GM19455 (cell line): ENCODE measurements around the gene ARHGAP15.
A peak's percentile ranks its signal among the peaks of the same experiment; 100 is the strongest.

Experiments used
- ATAC-seq: cut with Tn5 transposase; IDR thresholded peaks from one replicate; pipeline ENCODE4 v1.9.1; 2021; ENCODE audit not compliant: unreplicated experiment

ARHGAP15 gene

DNA sequence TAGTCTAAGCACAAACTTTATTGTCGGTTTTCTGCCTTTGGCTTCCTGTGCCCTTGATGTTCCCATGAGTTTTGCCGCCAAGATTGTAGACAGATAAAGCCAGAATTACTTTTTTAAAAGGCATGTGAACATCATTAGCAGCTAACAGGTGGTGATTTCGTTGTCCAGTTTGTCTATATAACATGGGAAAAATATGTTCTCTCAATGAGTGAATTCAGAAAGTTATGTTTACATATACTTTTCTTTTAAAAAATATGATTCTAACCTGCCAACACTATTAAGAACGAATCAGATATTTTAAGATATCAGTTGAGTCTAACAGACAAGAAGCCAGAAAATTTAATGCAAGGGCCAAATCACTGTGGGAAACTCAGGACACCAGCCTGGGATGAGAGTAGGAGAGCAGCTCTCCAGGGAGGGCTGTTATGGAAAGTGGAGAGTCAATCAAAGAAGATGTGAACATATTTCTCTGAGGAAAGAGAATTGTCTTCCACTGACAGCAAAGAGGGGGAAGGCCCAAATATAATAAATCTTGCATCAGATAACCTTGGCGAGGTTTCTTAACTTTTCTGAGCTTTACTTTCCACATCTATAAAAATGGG is 311.3 kb downstream of the ARHGAP15 start:
- no peak for ATAC-seq

DNA sequence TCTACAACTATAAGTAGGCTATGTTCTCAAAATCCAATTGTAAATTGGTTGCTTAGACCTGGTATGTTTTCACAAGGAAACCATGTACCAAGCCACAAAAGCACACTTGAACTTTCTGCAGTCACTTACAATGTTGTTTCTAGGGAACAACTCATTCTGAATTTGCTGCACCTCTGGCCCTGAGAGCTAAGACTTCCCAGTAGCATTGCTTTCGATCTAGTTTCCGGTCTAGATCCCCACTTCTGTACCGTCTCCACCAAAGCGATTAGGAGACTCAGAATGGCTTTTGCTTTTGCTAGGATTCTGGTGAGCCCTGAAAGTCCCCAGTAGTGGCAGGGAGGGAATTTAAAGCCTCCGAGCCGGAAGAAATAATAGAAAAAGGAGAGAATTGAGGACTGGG is 313.0 kb downstream of the ARHGAP15 start:
- ATAC-seq: no peak

- ATAC-seq: no peak
Observed at GRCh38 chr2:143451642-143452281, 322.5 kb downstream of the ARHGAP15 start.

GRCh38 chr2:143452817-143453451 is 323.7 kb downstream of the ARHGAP15 start:
- ATAC-seq: no peak

- ATAC-seq: no peak
Observed at GRCh38 chr2:143453981-143454511, 324.8 kb downstream of the ARHGAP15 start.

DNA sequence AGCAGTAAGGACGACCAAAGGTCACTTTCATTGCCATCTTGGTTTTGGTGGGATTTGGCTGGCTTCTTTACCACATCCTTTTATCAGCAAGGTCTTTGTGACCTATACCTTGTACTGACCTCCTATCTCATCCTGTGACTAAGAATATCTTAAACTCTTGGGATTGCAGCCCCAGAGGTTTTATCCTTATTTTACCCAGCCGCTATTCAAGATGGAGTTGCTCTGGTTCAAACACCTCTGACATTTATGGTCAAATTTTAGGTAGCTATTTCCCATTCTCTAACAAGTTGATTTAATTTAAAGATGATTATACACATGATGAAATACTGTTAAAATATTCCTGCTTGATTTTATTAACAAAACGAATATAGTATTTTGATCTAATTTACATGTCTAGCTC is 326.1 kb downstream of the ARHGAP15 start:
- ATAC-seq: no peak

- ATAC-seq: no peak
Observed at GRCh38 chr2:143458258-143459190, 329.3 kb downstream of the ARHGAP15 start.

DNA sequence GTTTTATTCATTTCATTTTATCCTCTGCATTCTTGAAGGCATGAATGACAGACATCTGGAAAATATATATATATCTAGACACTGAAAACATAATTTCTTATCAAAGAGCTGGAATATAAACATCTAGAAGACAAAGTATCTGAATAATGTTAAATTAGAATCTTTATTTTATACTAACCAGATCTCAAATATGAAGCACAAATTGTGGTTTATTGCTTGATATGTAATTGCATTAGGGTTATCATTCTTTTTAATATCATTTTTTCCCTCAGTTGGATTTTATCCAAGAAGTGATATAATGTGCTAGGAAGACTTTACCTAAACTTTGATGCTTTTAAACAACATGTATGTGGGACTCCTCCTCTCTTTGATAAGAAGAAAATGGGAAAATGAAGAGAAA is 331.2 kb downstream of the ARHGAP15 start:
- no peak for ATAC-seq

DNA sequence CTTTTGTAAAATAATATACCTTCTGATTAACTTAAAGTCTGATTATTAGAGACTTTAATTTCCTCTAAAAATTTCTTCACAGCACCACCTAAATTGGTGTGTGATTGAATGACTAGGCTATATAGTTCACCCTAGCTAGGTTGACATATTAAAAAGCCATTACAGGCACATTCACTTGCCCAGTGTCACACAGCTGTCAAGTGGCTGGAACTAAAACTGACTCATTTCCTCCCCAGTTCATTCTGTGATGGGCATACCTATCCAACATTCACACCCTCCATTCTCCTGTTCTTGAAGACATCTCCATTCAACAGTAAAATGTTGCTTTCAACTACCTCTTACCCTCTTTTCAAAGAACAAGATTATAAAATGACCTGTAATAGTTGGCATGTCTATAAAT is 334.5 kb downstream of the ARHGAP15 start:
- ATAC-seq: peak; percentile 44

GRCh38 chr2:143466391-143466790 is 337.2 kb downstream of the ARHGAP15 start:
- ATAC-seq: no peak

DNA sequence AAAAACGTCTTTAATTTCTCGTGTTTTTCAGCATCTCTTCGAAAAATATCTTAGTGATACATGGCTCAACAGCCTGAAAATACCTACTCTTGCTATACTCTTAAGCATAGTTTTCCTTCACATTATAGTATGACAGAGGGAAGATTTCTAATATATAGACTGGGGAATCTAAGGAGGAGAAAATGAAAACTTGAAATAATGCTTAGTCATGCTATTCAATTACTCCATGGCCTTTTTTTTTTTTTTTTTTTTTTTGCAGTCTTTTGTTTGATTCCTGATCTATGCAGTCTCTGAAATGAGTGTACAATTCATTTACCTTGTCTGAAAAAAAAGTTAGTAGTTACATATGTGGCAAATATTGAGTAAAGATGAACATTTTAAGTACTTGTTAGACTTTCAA is 337.8 kb downstream of the ARHGAP15 start:
- no peak for ATAC-seq

DNA sequence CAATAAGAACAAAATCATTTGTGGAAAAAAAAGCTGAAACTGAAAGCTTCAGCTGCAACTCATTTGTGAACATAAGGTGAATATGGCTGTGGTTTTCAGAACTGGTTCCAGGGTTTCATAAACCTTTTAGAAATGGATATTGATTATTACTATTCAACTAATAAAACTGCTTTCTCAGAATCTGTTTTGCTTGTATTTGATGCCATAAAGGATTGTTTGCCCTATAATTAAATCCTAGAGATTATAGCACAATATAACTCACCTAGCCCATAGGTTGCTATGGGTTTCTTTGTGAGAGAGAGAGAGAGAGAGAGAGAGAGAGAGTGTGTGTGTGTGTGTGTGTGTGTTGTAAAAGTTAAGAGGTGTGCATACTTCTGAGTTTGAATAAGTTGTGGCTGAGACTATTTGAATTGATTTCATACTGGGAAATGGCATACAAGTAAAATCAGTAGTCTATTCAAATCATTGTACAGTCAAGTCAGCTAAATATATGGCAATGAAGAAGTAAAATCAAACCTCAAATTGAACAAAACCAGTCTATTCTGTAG is 339.2 kb downstream of the ARHGAP15 start:
- peak; percentile 70 for ATAC-seq

DNA sequence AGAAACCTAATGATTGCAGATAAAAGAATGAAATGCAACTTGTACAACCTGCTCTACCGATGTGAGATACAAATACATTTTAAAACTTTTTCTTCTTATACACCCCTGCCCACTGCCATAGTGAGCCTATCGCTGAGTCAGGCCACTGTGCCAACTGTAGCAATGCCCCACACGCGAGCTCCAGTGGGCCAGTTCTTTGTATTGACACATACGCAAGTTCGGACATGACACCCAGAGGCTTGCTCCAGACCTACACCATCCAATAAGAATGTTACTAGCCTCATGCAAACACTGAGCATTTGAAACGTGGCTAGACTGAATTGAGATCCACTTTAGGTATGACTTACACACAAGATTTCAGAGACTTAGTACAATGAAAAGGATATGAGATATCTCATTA is 340.1 kb downstream of the ARHGAP15 start:
- ATAC-seq: no peak

DNA sequence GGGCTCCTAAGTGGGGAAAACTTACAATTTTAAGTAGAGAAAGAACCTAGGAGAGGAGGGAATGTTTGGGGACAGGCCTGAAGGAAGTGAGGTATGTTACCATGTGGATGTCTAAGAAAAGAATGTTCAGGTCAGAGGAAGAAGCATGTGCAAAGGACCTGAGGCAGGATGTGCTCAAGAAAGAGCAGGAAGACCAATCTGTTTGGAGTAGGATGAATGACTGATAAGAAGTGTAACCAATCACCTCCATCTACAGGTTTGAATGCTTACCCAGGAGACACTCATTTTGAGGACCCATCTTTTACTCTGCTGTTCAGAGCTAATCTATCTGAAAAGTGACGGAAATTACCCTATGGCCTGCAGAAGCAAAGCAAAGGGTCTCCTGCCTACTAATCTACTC is 342.3 kb downstream of the ARHGAP15 start:
- no peak for ATAC-seq

DNA sequence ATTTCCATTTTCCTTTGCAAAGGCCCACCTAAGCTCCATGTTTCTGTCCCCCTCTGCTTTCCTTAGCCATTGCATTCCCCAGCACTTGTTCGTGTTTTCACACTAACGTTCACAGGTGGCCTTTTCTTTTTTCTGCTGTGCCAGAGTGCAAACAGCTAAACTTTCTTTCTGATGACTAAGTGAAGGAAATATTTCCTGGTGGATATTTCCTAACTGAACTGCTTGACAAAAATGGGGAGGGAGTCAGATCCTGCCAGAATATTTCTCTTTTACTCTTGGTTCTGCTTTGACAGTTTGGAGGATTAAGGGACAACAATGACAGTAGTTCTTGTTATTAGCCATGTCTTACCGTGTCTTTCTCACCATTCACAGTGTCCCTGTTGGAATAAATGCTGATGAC is 344.0 kb downstream of the ARHGAP15 start:
- no peak for ATAC-seq

GRCh38 chr2:143473820-143474219 is 344.6 kb downstream of the ARHGAP15 start:
- ATAC-seq: no peak

DNA sequence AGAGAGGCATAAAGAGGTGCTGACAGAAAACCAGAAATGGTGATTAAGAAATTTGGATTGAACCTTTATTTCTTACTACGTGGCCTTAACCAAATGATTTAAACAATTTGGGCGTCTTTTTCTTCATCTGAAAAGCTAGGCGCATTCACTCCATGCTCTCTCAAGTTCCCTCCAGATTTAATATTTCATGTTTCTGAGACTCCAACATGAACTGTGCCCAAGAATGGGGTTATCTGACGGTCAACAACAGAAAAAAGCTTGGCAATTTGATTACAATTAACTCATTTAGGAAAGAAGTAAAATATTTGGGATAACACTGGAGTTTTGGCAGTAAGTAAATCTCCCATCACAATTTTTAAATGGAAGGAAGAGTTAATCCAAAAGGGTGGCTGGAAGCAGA is 345.4 kb downstream of the ARHGAP15 start:
- ATAC-seq: no peak

DNA sequence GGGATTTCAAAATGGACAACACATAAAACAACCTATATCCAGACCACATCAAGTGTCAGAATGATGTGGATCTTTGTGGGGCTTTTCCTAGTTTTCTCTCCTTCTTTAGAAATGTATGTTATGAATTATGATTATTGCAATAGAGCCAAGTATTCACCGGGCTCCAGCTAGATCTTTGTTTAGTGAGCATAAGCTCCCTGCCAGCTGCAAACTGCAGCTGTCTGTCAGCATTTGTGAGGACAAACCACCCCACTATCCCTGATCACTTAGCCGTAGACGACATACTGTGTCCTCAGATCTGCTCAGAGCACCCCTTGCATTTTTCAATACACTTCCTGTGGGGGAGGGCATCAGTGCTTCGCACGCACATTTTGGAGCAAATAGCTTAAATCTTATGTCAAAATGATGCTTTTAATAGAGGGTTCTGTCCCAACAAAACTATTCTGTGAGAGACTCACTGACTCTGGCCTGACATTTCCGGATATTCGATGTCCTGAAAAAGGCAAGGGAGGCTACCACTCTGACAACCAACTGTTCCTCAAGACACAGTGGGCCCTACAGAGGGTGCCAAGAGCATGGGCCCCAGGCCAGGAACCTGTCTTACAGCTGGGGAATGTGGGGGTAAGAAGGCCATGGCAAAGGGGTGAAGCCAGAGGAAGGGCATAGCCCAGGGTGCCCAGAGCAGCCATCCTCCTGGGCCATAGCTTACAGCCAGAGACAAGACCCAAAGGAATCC is 346.0 kb downstream of the ARHGAP15 start:
- ATAC-seq: no peak

DNA sequence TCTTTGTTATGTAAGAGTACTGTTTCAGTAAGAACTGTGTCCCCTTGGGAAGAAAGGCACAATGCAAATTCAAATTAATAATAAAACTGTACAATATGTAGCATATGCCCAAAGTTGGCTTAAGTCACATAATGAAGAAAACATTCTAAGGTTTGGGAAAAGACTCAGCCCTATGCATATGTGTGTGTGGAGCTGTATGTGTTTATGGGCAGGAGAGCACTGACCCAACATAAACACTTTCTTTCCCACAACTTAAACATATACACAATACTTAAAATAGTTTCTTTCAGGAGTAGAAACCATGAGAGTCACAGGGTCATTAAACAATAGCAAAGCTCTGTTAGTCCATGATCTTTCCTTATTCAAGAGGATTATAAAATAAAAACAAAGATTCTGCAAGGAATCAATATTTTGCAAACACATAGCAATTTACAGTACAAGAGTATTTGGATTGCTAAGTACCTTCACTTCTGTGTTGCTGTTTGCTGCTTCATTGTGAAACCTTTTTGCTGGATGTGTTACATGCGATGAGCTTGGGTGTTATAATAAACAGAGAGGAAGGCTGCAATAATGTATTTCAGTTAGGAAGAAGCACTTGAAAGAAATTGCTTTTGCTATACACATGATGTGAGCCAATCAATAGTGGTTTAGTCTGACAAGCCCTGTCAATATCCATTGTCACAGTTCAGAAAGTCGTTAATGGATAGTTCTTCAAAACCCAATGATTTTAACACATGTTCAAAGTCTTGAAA is 347.3 kb downstream of the ARHGAP15 start:
- no peak for ATAC-seq
